Keratinocyte (primary cell): ENCODE data around the gene NUAK1.
A peak's percentile ranks its signal among the peaks of the same experiment; 100 is the strongest.

Experiments used
- EZH2 ChIP-seq: IDR thresholded peaks from one replicate; pipeline ENCODE4 v1.6.1; 2012; ENCODE audit warnings: inconsistent platforms, mild to moderate bottlenecking, low read length, moderate library complexity
- TF ChIP-seq, protein P1 (sequence below), 3 experiments: IDR thresholded peaks in 1 of 3; conservative IDR thresholded peaks in 1 of 3; optimal IDR thresholded peaks in 1 of 3; 2 replicates in 2 of 3; 3 replicates in 1 of 3; pipeline versions ENCODE3 to v1.5.1; 2011; ENCODE audit warnings: low read length in 3 of 3, mild to moderate bottlenecking in 3 of 3, moderate library complexity in 2 of 3, control low read depth in 1 of 3, inconsistent platforms in 1 of 3; ENCODE audit not compliant: insufficient read depth in 2 of 3; ENCODE audit errors: extremely low read depth in 1 of 3

DNA sequence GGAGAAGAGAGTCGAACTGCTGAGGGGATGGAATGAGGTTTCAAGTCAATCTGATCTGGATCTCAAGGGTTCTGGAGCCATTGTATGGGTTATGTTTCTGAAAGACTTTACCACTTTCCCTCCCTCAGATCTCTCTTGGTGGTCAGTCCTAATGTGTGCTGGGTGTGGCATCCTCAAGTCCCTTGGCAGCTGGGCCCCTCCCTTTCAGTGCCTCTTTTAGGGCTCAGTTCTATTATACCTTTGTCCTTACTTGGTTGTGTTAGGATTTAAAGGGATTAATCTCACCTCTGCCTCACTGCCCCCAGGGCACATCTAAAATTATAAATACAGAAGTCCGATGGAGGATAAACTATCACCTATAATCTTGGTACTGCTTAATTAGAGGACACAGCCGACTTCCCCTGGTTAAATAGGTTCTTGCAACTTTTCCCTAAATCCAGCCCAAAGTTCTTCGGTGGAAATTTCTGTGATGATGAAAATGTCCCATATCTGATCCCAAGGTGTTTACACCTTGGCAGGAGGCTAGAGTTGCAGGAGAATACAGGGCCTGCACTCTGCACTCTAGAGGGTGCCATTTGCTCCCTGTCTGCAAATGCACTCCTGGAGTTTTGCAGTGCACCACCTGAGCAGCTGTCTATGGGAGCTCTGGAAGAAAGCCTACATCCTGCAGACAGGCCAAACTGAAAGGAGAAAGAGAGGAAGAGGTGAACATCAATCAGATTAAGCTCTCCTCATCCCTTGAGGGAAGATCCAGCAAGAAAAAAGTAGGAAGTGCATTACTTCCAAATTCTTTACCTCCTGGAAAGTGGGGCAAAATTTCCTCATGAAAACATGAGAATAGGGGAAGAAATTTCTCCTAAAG, 106.8 kb downstream of the NUAK1 start:
- TF ChIP-seq EZH2, result no peak
- TF ChIP-seq, protein P1, sequence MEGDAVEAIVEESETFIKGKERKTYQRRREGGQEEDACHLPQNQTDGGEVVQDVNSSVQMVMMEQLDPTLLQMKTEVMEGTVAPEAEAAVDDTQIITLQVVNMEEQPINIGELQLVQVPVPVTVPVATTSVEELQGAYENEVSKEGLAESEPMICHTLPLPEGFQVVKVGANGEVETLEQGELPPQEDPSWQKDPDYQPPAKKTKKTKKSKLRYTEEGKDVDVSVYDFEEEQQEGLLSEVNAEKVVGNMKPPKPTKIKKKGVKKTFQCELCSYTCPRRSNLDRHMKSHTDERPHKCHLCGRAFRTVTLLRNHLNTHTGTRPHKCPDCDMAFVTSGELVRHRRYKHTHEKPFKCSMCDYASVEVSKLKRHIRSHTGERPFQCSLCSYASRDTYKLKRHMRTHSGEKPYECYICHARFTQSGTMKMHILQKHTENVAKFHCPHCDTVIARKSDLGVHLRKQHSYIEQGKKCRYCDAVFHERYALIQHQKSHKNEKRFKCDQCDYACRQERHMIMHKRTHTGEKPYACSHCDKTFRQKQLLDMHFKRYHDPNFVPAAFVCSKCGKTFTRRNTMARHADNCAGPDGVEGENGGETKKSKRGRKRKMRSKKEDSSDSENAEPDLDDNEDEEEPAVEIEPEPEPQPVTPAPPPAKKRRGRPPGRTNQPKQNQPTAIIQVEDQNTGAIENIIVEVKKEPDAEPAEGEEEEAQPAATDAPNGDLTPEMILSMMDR (optimal IDR thresholded peaks at IDR 0.05 in 1 of 3, IDR thresholded peaks at IDR 0.05 in 1 of 3, conservative IDR thresholded peaks at IDR 0.05 in 1 of 3; ENCODE audit: extremely low read depth in 1 of 3, insufficient read depth in 2 of 3, low read length in 3 of 3), result peak; percentile 22 to 66 (median 27)
